Panc1 (cell line): Measurements from ENCODE around the gene NOS1AP. TPM values are rescaled to one million over a fixed set of nuclear protein-coding genes. Genes with fewer than 3 reads are reported as not detected.

Experiments used
- ATAC-seq: fragments of 200-7000 bp; cut with Tn5 transposase; 2 replicates; pipeline ENCODE4 v1.9.1; 2020; ENCODE audit warnings: mild to moderate bottlenecking, moderate library complexity
- BruUV-seq: library from RNA; stranded (reverse); fragments of 400-500 nt; replicated peaks from 2 replicates; lab custom pipeline; 2021; lab: Mats Ljungman, UMichigan
- CTCF ChIA-PET: fragments of 300-600 bp; sonication (Branson Sonifier 250); formaldehyde crosslinking; loops from one replicate; lab custom pipeline; 2022; ENCODE audit warnings: antibody characterized with exemption; lab: Charles Lee
- POLR2A ChIA-PET: fragments of 300-600 bp; sonication (Branson Sonifier 250); formaldehyde crosslinking; loops from one replicate; lab custom pipeline; 2022; ENCODE audit warnings: antibody characterized with exemption; lab: Charles Lee
- DNase-seq: peaks from one replicate; pipeline ENCODE4 v3.0.0-alpha.2; 2010; ENCODE audit warnings: low read depth, low spot score
- H3K27ac ChIP-seq: 2 replicates; pipeline ENCODE4 v1.5.1; 2011; ENCODE audit warnings: mild to moderate bottlenecking, low read length, inconsistent platforms
- H3K27me3 ChIP-seq: fragments of 200-500 bp; sonication (Bioruptor generic); 2 replicates; pipeline ENCODE4 v1.6.0; 2014; ENCODE audit warnings: low read length, inconsistent platforms; ENCODE audit not compliant: control insufficient read depth, insufficient read depth
- H3K36me3 ChIP-seq: fragments of 200-500 bp; sonication (Bioruptor generic); 2 replicates; pipeline ENCODE4 v1.5.1; 2014; ENCODE audit warnings: inconsistent platforms, mild to moderate bottlenecking, low read length, moderate library complexity; ENCODE audit not compliant: control insufficient read depth, insufficient read depth
- H3K4me1 ChIP-seq: 2 replicates; pipeline ENCODE4 v1.5.1; 2011; ENCODE audit warnings: inconsistent platforms, mild to moderate bottlenecking, low read length, moderate library complexity; ENCODE audit not compliant: control insufficient read depth, insufficient read depth
- H3K4me3 ChIP-seq, 2 experiments: 2 replicates each; pipeline ENCODE4 v1.5.1; 2011 to 2012; ENCODE audit warnings: low read depth in 2 of 2, low read length in 2 of 2, mild to moderate bottlenecking in 2 of 2, inconsistent platforms in 1 of 2, moderate library complexity in 1 of 2
- H3K9me3 ChIP-seq: fragments of 200-500 bp; sonication (Bioruptor generic); 2 replicates; pipeline ENCODE4 v1.5.1; 2014; ENCODE audit warnings: low read depth, mild to moderate bottlenecking, inconsistent platforms, low read length, moderate library complexity; ENCODE audit not compliant: control insufficient read depth, insufficient read depth
- POLR2AphosphoS5 ChIP-seq: IDR thresholded peaks from 2 replicates; pipeline ENCODE4 v1.6.1; 2012; ENCODE audit warnings: mild to moderate bottlenecking, low read depth, low read length, moderate library complexity
- SIN3A ChIP-seq: IDR thresholded peaks from 2 replicates; pipeline ENCODE4 v1.6.1; 2012; ENCODE audit warnings: low read depth, mild to moderate bottlenecking, low read length, moderate library complexity, borderline replicate concordance; ENCODE audit not compliant: insufficient read depth
- TCF7L2 ChIP-seq: IDR thresholded peaks from 2 replicates; pipeline ENCODE4 v1.6.1; 2011; ENCODE audit warnings: mild to moderate bottlenecking, low read depth, low read length, inconsistent platforms
- in situ Hi-C: cut with HindIII; loops from 2 replicates; pipeline ENCODE4 v1.10.0; 2016; ENCODE audit warnings: low sequenced_read_pairs, low pct_unique_long_range_greater_than_20kb
- intact Hi-C: fragments of 100-400 bp; cut with micrococcal nuclease; formaldehyde crosslinking; loops from one replicate; pipeline ENCODE4 v1.10.0; 2022; ENCODE audit not compliant: unreplicated experiment
- total RNA-seq: library from RNA; stranded (reverse); gene quantifications from one replicate; pipeline ENCODE4 v1.2.1, GENCODE V29; 2021; ENCODE audit not compliant: unreplicated experiment
- TF ChIP-seq, protein P1 (sequence below): fragments of 450-650 bp; IDR thresholded peaks from 2 replicates; pipeline ENCODE4 v1.5.1; 2017; ENCODE audit warnings: mild to moderate bottlenecking
- TF ChIP-seq, protein P2 (sequence below), 2 experiments: IDR thresholded peaks; 2 replicates each; pipeline ENCODE4 v1.6.1; 2011 to 2012; ENCODE audit warnings: low read depth in 2 of 2, control low read depth in 1 of 2, low read length in 1 of 2, mild to moderate bottlenecking in 1 of 2, moderate library complexity in 1 of 2; ENCODE audit not compliant: insufficient read depth in 1 of 2

NOS1AP gene
- total RNA-seq, 1 experiment from 2014 or later: 27.9 TPM

DNA sequence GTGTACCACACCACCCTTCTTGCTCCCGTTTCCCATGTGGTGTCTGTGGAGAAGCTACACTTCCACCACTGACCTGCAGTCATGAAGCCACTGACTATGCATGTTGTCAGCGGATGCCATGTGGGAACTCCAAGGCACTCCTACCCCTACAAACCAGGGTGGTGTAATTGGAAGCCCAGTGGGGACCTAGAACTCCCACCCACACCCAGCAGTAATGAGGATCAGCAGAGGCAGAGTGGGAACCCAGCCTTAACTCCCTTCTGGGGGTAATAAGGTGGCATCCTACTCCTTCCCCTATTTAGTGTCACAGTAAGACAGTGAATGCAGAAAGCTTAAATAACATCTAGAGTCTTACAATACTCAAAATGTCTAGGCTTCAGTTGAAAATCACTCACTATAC, 228.8 kb downstream of the NOS1AP start:
- ATAC-seq: no peak
- no peaks in the 10 kb centered on the region for H3K4me1 ChIP-seq
- H3K27me3 ChIP-seq: no peaks in the 10 kb centered on the region
- H3K4me3 ChIP-seq: no peak overlapping the region
- H3K27ac ChIP-seq: no peak overlapping the region
- POLR2A ChIA-PET: no interaction called here
- intact Hi-C loops (no loop called here), in situ Hi-C loops (no loop called here)
- TF ChIP-seq, protein P1, sequence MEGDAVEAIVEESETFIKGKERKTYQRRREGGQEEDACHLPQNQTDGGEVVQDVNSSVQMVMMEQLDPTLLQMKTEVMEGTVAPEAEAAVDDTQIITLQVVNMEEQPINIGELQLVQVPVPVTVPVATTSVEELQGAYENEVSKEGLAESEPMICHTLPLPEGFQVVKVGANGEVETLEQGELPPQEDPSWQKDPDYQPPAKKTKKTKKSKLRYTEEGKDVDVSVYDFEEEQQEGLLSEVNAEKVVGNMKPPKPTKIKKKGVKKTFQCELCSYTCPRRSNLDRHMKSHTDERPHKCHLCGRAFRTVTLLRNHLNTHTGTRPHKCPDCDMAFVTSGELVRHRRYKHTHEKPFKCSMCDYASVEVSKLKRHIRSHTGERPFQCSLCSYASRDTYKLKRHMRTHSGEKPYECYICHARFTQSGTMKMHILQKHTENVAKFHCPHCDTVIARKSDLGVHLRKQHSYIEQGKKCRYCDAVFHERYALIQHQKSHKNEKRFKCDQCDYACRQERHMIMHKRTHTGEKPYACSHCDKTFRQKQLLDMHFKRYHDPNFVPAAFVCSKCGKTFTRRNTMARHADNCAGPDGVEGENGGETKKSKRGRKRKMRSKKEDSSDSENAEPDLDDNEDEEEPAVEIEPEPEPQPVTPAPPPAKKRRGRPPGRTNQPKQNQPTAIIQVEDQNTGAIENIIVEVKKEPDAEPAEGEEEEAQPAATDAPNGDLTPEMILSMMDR: no peak
- TF ChIP-seq TCF7L2: no peak
- TF ChIP-seq, protein P2, sequence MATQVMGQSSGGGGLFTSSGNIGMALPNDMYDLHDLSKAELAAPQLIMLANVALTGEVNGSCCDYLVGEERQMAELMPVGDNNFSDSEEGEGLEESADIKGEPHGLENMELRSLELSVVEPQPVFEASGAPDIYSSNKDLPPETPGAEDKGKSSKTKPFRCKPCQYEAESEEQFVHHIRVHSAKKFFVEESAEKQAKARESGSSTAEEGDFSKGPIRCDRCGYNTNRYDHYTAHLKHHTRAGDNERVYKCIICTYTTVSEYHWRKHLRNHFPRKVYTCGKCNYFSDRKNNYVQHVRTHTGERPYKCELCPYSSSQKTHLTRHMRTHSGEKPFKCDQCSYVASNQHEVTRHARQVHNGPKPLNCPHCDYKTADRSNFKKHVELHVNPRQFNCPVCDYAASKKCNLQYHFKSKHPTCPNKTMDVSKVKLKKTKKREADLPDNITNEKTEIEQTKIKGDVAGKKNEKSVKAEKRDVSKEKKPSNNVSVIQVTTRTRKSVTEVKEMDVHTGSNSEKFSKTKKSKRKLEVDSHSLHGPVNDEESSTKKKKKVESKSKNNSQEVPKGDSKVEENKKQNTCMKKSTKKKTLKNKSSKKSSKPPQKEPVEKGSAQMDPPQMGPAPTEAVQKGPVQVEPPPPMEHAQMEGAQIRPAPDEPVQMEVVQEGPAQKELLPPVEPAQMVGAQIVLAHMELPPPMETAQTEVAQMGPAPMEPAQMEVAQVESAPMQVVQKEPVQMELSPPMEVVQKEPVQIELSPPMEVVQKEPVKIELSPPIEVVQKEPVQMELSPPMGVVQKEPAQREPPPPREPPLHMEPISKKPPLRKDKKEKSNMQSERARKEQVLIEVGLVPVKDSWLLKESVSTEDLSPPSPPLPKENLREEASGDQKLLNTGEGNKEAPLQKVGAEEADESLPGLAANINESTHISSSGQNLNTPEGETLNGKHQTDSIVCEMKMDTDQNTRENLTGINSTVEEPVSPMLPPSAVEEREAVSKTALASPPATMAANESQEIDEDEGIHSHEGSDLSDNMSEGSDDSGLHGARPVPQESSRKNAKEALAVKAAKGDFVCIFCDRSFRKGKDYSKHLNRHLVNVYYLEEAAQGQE (IDR thresholded peaks at IDR 0.05; ENCODE audit: insufficient read depth in 1 of 2, low read depth in 2 of 2, low read length in 1 of 2): no peak
- TF ChIP-seq POLR2AphosphoS5: no peak
- no peak for TF ChIP-seq SIN3A
- BruUV-seq: no TSS peak
- H3K36me3 ChIP-seq: no peaks in the 10 kb centered on the region
- CTCF ChIA-PET: no interaction called here
- DNase-seq: no peak
- H3K9me3 ChIP-seq: no peaks in the 10 kb centered on the region

DNA sequence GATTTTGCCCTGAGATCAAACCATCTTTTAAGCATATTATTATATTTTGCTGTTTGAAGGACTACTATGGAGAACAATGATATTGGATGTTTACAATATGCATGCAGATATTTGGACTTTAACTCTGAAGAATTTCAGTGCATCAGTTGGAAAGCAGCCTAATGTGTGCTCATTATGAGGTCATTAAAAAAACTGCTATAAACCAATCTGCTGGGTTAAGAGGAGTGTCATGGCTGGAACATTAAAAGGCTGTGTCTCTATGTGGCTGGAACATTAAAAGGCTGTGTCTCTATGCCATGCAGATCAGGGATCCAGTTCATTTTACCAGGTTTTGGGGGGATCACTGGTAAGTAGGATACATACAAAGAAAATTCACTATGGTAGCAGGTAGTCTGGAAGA, 229.5 kb downstream of the NOS1AP start:
- H3K4me1 ChIP-seq: no peaks in the 10 kb centered on the region
- no peaks in the 10 kb centered on the region for H3K27me3 ChIP-seq
- no peaks in the 10 kb centered on the region for H3K9me3 ChIP-seq
- H3K4me3 ChIP-seq: no peak overlapping the region
- in situ Hi-C loops (no loop called here), intact Hi-C loops (no loop called here)
- CTCF ChIA-PET: no interaction called here
- BruUV-seq: no TSS peak
- no peak for TF ChIP-seq SIN3A
- no peak for TF ChIP-seq POLR2AphosphoS5
- TF ChIP-seq TCF7L2: no peak
- TF ChIP-seq, protein P1: no peak
- TF ChIP-seq, protein P2 (IDR thresholded peaks at IDR 0.05; ENCODE audit: insufficient read depth in 1 of 2, low read depth in 2 of 2, low read length in 1 of 2): no peak
- H3K36me3 ChIP-seq: no peaks in the 10 kb centered on the region
- ATAC-seq (no peak), DNase-seq (no peak)
- POLR2A ChIA-PET: no interaction called here
- no peak overlapping the region for H3K27ac ChIP-seq
